M059J (cell line): Measurements from ENCODE around the gene GALNT10. TPM values are rescaled to one million over a fixed set of nuclear protein-coding genes. Genes with fewer than 3 reads are reported as not detected.
A peak's percentile ranks its signal among the peaks of the same experiment; 100 is the strongest.

Experiments used
- DNase-seq: peaks from one replicate; pipeline ENCODE4 v3.0.0-alpha.2; 2012; ENCODE audit warnings: low read depth
- total RNA-seq: library from RNA; depleted of rRNA; stranded (reverse); fragments of >200 nt; shearing (Covaris generic); gene quantifications from 2 replicates; pipeline ENCODE4 v1.2.3, GENCODE V29; 2014

The GALNT10 gene
- total RNA-seq, 1 experiment from 2014 or later = 45.4 TPM

DNA sequence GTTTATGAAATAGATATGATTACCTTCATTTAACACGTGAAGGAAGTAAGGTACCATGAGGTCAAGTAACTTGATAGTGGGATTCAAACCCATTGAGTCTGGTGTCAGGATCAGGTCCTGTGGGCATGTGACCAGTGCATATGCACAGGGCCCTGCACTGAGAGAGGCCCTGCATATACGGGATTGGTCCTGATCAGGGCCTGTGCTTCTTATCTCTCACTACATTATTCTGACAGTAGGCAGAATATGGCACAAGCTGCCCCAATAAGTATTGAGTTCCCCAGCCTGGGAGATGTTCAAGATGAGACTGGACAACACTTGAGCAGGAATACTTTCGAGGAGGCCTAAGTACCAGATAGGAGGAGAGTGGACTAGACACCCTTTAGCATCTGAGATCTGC is 44.0 kb downstream of the GALNT10 start:
- no peak for DNase-seq

GRCh38 chr5:154236011-154236410 is 45.5 kb downstream of the GALNT10 start:
- no peak for DNase-seq

DNA sequence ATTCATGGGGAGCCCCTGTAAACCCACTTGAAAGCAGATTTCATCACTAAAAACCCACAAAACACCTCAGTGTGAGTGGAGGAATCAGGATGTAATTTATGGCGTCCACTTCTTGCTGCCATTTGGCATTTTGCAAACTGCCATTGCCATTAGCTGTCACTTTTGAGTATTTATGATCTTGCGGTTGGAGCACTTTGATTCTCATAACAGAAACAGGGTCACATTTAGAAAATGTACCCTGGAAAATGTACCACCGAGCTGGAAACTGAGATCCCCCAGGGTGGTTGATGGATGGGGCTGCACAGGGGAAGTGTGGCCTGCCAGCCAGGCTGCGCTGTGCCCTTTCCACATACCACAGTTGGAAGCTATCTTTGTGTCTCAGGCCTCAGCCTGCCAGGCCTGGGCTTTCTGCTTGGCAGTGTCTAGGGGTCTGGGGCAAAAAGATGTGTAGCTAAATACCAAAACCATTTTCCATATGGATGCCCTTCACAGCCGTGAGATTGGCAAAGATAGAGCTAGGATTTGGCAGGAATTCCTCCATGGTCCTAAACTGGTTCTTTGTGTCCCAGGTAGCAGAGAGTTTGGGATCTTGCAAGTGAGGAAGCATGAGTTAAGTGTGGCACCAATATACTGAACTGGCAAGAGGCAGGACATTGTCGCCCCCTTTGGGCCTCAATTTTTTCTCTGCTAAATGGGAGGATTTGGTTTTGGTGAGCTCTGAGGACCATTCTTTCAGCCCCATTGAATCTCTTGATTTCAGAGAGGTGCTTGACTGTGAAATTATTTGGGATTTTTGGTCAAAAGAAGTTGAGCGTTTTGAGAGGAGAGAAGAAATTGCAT is 46.2 kb downstream of the GALNT10 start:
- no peak for DNase-seq

- DNase-seq = no peak
Measured at GRCh38 chr5:154237376-154237743, 46.8 kb downstream of the GALNT10 start.

DNA sequence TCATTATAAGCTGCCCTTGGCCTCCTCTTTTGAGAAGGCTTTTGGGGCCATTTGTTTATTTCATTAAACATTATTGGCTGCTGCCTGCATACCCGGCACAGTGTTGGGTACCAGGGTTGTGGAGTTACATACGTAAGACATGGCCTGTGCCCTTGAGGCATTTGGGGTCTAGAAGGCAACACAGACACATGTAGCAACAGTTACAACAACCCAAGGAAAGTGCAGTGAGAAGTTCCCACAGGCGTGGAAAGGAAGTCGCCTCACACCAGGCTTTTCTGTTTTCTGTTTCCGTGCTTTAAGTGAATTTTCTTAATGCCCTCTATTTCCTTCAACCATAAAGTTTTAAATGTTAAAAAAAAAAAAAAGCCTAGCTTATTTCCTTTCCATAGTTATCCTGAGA is 47.4 kb downstream of the GALNT10 start:
- no peak for DNase-seq

GRCh38 chr5:154238776-154239481 is 48.4 kb downstream of the GALNT10 start:
- no peak for DNase-seq

DNA sequence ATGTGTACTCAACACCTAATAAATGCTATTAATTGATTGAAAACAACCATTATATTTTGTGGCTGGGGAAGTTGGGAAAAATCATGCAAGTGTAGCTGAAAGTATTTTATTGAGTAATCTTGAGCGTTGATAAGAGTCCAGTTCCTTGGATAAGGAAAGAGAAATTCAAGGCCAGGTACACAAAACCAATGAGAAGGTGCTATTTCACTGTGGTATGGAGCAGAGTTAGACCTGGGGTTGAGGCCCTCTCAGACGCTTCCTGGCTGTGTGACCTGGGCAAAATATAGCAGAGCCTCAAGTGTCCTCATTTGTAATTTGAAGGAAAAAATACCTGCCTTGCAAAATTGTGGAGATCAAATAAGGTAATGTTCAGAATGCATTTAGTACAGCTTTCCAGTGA is 50.1 kb downstream of the GALNT10 start:
- no peak for DNase-seq

GRCh38 chr5:154241021-154241420 is 50.5 kb downstream of the GALNT10 start:
- no peak for DNase-seq

- DNase-seq = no peak
Measured at GRCh38 chr5:154242442-154242841, 51.9 kb downstream of the GALNT10 start.

- no peak for DNase-seq
Measured at GRCh38 chr5:154242964-154243376, 52.4 kb downstream of the GALNT10 start.

- peak; percentile 43 for DNase-seq
Measured at GRCh38 chr5:154243736-154244135, 53.2 kb downstream of the GALNT10 start.

DNA sequence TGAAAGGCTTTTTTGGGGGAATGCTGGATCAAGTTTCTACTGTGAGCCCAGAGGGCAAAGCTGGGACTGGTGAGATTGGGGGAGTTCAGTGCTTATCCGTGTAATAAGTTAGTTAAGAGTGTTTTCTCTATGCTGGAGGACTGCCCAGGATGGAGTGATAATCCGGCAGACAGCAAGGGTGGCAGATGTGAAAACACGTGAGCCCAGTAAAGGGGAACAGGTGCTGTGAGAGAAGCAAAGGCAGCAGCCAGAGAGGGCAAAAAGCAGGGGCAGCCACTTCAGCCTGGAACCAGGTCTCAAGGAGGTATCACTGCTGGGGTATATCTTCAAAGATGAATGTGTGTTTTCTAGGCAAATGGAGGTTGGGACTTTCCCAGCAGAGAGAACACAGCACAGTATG is 53.9 kb downstream of the GALNT10 start:
- no peak for DNase-seq

- DNase-seq = no peak
Measured at GRCh38 chr5:154248691-154249090, 58.2 kb downstream of the GALNT10 start.

DNA sequence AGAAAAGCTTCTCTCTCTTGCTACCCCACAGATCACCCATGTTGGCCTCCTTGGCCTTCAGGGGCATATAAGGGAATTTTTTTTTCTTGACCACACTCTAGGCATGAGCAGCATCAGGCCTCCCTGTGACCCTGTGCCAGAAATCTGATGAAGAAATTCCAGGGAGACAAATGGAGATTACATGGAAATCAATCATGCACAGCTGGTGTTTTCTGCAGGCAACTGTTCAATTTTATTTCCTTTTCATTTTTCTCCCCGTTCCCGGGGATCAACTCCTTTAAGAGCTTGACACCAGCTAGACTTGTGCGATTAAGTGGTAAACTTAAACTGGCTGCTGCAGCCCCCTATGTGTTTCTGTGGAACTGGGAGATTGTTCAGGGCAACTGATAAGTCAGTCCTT is 59.3 kb downstream of the GALNT10 start:
- no peak for DNase-seq

- DNase-seq = no peak
Measured at GRCh38 chr5:154251529-154251928, 61.0 kb downstream of the GALNT10 start.

- DNase-seq = no peak
Measured at GRCh38 chr5:154253807-154254206, 63.3 kb downstream of the GALNT10 start.

DNA sequence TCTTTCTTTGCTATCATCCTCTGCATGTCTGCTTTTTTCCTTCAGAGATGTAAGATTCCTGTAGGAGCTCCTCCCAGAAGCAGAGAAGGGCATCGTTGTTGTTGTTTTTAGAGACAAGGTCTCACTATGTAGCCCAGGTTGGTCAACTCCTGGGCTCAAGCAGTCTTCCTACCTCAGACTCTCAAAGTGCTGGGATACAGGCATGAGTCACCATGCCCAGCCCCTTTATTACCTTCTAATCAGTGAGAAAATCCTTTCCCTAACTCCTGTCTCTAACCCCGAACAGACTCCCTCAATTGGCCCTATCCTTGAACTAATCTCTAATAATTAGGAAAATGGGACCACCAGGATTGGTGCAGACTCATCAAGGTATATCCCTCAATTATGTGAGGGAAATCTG is 64.4 kb downstream of the GALNT10 start:
- no peak for DNase-seq

DNA sequence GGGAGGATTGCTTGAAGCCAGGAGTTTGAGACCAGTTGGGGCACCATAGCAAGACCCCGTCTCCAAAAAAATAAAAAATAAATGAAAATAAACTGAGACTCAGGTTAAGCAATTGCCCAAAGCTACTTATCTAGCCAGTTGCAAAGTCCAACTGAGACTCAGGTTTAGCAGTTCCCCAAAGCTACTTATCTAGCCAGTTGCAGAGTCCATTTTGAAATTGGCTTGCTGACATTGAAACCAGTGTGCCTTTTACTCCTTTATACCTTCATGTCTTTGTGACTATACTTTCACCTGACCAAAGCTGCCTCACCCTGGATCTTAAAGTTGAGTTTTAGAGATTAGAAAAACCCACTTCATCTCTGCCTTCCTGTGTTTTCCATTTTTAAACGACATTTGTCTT is 66.5 kb downstream of the GALNT10 start:
- DNase-seq = no peak

- no peak for DNase-seq
Measured at GRCh38 chr5:154258531-154259217, 68.1 kb downstream of the GALNT10 start.

DNA sequence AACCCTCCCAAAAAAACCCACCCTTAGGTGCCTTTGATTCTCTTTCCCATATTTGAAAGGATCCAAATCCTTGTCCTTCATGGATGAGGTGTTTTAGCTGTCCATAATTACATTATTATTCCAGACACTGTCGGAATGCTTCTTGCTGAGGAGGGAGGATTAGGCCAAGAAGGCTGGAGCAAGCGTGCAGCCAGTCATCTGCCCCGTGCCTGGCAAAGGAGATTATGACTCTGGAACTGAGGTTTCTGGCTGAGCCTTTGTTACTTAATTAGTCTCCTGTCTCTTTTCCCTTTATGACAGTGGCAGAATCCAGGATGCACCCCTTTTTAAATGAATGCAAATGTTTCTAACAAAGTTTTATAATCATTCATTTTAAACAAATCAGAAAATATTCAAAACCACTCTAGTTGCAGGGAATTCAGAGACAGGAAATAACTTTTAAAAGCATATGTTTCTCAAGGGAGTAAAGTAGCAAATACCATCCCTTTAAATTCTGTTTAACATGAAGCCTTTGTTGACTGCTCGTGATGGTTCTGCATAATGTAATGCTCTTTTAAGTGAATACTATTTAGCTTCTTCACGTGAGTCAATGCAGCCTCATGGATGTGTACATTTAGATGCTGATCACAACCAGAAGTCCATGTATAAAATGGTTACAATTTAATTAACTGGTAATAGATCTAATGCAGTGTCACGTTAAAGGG is 69.8 kb downstream of the GALNT10 start:
- no peak for DNase-seq

DNA sequence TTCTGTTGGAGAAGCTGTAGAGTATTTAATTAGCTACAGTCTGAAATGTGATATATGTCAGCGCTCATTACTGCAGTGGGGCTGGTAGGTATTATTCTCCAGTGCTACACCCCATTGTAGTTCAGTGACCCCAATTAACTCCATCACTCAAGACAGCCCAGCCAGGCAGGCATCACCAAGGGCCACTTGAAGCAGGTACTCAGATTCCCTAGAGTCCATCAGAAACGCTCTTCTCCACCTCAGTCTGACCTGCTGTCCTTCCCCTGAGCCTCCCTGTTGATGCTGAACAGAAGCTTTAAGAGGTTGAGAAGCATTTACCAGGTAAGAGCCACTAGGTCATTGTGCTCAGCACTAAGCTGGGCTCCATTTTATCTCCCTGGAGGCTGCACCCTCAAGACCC is 71.8 kb downstream of the GALNT10 start:
- DNase-seq = no peak

DNA sequence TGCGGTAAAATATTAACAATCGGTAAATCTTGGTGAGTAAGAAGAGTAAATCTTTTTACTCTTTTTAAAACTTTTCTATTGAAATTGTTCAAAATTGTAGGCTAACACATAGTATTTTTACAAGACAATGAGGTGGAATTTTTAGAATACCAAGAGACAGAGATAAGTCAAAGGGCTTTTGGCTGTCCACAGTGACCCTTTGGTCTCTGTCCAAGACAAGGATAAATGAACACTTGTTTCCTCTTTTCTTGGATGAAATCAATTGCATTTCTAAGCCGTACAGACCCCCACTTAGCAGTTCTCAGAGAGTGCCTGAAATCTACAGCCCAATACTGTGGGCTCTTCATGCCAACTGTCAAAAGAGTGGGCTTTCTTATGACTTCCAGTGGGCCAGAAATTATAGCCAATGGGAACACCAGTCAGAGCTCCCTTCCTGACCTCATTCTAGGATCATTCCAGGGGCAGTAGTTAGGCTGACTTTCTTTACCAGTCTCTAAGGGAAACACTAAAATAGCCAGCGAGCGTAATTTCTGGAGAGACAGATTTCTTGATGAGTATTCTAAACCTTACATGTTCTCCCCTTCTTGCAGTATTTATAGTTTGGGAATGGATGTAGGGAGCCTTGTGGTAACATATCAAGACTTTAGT is 74.1 kb downstream of the GALNT10 start:
- DNase-seq = no peak
